Muscle of arm (tissue), 14 donors: ENCODE results near the gene FLOT2. TPM values are rescaled to one million over a fixed set of nuclear protein-coding genes. Genes with fewer than 3 reads are reported as not detected.
"Not testable (repeated sequence)": the region's sequence is repeated elsewhere in the genome, so short reads cannot be mapped to it uniquely, and the experiment has no call there.

Experiments used
- DNase-seq: peaks from one replicate; pipeline ENCODE4 v3.0.0-alpha.2; 2013
- long read RNA-seq, 11 donors: transcript quantifications; one replicate each; lab custom pipeline, GENCODE V29; 2026
- polyA plus RNA-seq, 12 donors: library from polyadenylated mRNA; unstranded; fragments of 120-200 nt; gene quantifications; one replicate each; pipeline ENCODE4 v1.2.1, GENCODE V29; 2013; ENCODE audit not compliant: insufficient read length in 12 of 12

The FLOT2 gene
- polyA plus RNA-seq: 10 to 100 TPM in 11 of 12 donors, not detected in 1; 49.5 to 78.9 (median 63.5) TPM
- long read RNA-seq, donor 1, transcript FLOT2-202 (11 exons, 2,618 nt): major isoform, 9 of 9 reads
- long read RNA-seq, donor 1, partial matches to known transcripts: 0 of 9 reads
- long read RNA-seq, donor 1, other reads (novel, unspliced or antisense): 0 of 9 reads
- long read RNA-seq, donor 2, transcript FLOT2-202 (11 exons, 2,618 nt): major isoform, 22 of 22 reads
- long read RNA-seq, donor 2, partial matches to known transcripts: 0 of 22 reads
- long read RNA-seq, donor 2, other reads (novel, unspliced or antisense): 0 of 22 reads
- long read RNA-seq, donor 3, transcript FLOT2-202 (11 exons, 2,618 nt): major isoform, 10 of 16 reads
- long read RNA-seq, donor 3, partial matches to known transcripts: 5 of 16 reads
- long read RNA-seq, donor 3, other reads (novel, unspliced or antisense): 0 of 16 reads
- long read RNA-seq, donor 4, transcript FLOT2-202 (11 exons, 2,618 nt): major isoform, 9 of 11 reads
- long read RNA-seq, donor 4, partial matches to known transcripts: 0 of 11 reads
- long read RNA-seq, donor 4, other reads (novel, unspliced or antisense): 0 of 11 reads
- long read RNA-seq, donor 5, transcript FLOT2-202 (11 exons, 2,618 nt): major isoform, 39 of 40 reads
- long read RNA-seq, donor 5, partial matches to known transcripts: 0 of 40 reads
- long read RNA-seq, donor 5, other reads (novel, unspliced or antisense): 0 of 40 reads
- long read RNA-seq, donor 6, transcript FLOT2-202 (11 exons, 2,618 nt): major isoform, 14 of 14 reads
- long read RNA-seq, donor 6, partial matches to known transcripts: 0 of 14 reads
- long read RNA-seq, donor 6, other reads (novel, unspliced or antisense): 0 of 14 reads
- long read RNA-seq, donor 7, transcript FLOT2-202 (11 exons, 2,618 nt): major isoform, 6 of 6 reads
- long read RNA-seq, donor 7, partial matches to known transcripts: 0 of 6 reads
- long read RNA-seq, donor 7, other reads (novel, unspliced or antisense): 0 of 6 reads
- long read RNA-seq, donor 8, transcript FLOT2-202 (11 exons, 2,618 nt): major isoform, 31 of 41 reads
- long read RNA-seq, donor 8, partial matches to known transcripts: 7 of 41 reads
- long read RNA-seq, donor 8, other reads (novel, unspliced or antisense): 0 of 41 reads
- long read RNA-seq, donor 9, transcript FLOT2-202 (11 exons, 2,618 nt): major isoform, 8 of 21 reads
- long read RNA-seq, donor 9, partial matches to known transcripts: 13 of 21 reads
- long read RNA-seq, donor 9, other reads (novel, unspliced or antisense): 0 of 21 reads
- long read RNA-seq, donor 10, transcript FLOT2-202 (11 exons, 2,618 nt): major isoform, 21 of 22 reads
- long read RNA-seq, donor 10, partial matches to known transcripts: 0 of 22 reads
- long read RNA-seq, donor 10, other reads (novel, unspliced or antisense): 0 of 22 reads
- long read RNA-seq, donor 11, transcript FLOT2-202 (11 exons, 2,618 nt): major isoform, 21 of 24 reads
- long read RNA-seq, donor 11, partial matches to known transcripts: 0 of 24 reads
- long read RNA-seq, donor 11, other reads (novel, unspliced or antisense): 0 of 24 reads

DNA sequence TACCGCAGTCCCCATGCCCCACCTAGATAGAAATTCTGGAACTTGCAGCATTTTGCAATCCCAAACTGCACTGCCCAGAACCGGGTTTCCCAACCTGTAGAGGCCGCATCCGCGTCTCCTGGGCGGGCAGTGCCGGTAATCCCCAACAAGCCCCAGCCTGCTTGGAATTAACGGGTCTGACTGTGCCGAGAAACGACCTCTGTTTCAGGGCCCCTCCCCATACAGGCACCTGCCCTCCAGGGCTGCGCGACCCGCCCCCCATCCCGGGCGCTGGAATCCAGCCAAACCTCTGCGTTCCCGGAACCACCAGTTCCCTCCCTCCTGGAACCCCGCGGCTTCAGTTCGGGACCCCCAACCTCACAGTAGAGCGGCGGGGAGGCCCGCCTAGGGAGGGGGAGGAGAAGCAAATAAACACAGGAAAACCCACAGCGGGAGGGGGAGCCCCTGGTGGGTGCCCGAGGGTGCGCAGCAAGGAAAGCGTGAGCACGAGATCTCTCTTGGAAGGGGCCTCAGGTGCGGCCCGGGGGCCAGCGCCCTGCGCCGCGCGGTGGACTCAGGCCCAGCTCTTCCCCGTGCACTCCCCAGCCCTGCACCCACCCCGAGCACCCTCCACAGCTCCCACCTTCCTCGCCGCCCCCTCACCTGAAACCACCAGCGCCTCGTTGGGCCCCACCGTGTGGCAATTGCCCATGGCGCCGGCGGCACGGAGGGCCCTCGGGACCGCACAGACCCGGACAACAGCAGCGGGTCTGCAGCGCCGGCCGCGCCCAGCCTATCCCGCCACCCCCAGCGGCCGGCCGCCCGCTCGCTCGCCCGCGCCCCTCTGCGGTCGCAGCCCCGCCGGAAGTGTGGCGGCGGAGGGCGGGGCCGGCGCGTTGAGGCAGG is at the start of gene FLOT2:
Gene FLOT2, minus strand, starts transcription at position 850 of the 885 bp plus-strand sequence. Its CDS starts 159 bp downstream, at position 691.
- DNase-seq: peak; percentile 28

GRCh38 chr17:28946239-28946638 is 48.7 kb upstream of the FLOT2 start:
- no peak for DNase-seq

DNA sequence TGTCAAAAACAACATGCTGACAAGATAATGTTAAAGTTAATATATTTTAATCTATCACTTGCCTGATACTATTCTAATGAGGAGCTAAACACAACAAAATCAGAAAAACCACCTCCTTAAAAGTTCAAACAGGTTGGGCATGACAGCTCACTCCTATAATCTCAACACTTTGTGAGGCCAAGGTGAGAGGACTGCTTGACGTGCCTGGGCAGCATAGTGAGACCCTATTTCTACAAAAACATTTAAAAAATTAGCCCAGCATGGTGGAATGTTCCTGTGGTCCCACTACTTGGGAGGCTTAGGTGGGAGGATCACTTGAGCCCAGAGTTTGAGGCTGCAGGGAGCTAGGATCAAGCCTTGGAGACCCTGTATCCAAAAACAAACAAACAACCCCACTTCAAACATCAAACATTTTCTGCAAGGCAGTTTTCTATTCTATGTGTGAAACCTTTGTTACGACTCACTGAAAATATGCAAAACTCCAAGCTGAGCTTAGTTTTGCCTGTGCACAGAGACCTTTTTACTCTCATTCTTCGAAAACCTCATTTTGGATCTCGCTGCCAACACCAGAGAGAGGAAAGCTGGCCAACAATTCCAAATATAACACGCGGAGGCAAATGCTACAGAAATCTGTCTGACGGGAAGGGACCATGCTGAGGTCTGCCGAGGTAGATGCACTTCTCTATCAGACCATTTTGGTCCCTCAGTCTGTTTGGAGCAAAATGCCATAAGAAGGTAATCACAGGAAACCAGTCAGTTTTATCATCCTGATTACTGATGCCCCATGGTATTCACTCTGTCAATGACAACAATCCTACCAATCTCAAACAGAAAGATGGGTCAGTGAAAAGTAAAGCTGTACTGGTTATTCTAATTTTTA is 47.6 kb upstream of the FLOT2 start:
- DNase-seq: no peak

- DNase-seq: no peak
Measured at GRCh38 chr17:28944343-28944742, 46.8 kb upstream of the FLOT2 start.

DNA sequence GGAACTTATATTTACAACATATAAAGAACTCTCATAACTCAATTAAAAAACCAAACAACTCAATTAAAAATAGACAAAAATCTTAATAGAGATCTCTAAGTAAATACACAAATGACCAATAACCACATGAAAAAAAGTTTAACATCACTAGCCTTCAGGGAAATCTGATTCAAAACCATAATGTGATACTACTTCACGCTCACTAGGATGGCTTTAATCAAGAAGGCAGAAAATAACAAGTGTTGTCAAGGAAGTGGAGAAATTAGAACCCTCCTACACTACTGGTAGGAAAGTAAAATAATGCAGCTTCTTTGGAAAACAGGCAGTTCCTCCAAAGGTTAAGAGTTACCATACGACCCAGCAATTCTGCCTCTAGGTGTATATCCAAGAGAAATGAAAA is 45.4 kb upstream of the FLOT2 start:
- DNase-seq: no peak

GRCh38 chr17:28941251-28941650 is 43.7 kb upstream of the FLOT2 start:
- DNase-seq: no peak

GRCh38 chr17:28940675-28941074 is 43.1 kb upstream of the FLOT2 start:
- no peak for DNase-seq

DNA sequence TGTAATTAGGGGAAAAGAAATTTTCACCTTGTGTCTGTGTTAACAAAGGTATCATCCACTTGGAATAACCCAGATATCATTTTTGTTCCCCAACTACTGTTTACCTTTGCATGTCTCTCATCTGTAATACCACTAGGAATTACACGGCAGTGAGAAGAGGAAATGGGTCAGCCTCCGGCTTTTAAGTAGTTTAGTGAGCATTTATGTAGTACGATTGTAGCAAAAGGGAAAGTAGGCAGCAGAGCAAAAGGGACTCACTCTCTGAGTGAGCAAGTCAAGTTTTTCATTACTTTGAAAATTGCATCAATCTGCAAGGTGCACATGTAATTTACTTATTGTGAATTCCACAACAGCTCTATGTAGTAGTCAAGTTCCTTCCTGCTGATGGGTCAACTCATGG is 42.6 kb upstream of the FLOT2 start:
- no peak for DNase-seq

DNA sequence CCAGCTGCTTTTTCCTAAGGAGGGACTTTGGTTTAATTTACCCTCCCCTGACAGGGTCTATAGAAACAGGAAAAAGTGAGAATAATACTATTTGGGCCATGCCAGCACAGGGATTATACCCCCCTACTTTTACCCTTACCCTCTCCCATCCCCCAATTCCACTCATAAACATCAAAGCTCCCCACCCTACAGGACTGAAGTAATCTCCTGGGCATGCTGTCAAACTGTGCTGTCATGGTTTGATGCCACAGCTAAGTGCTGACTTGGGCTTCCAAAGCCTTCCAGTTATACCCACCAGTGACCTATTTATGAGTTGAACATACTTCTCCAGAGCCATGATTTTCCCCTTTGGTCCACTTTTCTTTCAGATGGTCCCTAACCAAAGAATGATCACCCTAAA is 41.0 kb upstream of the FLOT2 start:
- no peak for DNase-seq

DNA sequence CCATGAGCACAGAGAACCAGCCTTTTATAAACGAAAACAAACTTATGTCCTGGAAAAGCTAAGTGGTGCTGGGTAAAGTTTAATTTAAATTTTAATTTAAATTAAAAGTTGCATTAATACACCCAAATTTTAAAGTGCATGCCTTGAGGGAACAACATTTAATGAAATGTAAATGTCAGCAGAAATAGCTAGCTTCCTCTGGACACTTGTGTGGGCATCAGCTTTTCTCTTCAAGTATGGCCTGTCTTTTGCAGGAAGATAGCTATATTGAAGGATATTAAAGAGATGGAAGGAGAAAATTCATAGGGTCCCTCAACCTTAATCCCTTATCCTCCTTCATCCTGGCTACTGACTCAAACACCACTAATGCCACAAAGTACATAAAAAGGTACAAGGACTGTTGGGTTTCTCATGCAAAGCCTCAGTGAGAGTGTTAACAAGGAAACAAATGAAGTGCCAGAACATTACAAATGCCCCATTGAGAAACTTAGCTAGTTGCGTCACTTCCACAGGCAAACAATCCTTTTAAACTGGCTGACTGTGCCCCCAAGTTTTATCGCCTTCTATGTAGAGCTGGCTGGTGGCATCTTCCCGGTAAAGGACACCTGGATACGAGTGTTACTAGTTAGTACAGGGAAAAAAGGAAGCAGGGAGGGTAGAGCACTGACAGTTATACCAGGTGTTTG is 39.7 kb upstream of the FLOT2 start:
- DNase-seq: no peak

DNA sequence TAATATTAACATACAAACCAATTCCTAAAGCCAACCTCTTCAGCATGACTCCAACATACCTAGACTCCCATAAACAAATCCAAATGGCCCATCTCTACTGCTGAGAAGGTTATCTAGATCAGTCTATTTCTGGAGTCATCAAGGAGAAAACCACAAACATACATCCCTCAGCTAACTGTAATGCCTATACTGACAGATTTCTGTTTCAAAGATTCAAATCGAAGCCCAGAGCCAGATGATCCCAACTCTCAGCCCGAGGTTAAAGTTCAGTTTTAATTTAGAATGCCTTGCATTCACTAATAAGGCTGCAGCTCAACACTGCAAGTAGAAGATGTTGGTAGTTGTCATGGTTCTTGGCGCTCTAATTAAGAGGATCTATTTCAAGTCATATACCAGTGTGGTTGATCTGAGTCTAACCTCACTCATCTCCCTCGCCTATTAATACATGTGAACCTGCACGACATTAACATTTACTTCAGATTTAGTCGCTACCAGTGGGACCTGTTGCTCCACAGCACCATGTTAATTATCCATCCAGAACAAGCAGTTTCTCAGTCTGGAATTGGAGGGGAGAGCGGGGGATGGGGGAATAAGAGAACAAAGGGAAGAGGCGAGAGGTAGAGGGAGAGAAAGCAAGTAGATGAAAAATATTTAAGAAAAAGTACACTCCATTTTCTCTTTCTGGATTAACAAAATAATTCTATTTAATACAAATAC is 38.4 kb upstream of the FLOT2 start:
- DNase-seq: no peak

- not testable (repeated sequence) for DNase-seq
Measured at GRCh38 chr17:28934508-28934907, 37.0 kb upstream of the FLOT2 start.

GRCh38 chr17:28929787-28930186 is 32.3 kb upstream of the FLOT2 start:
- no peak for DNase-seq

DNA sequence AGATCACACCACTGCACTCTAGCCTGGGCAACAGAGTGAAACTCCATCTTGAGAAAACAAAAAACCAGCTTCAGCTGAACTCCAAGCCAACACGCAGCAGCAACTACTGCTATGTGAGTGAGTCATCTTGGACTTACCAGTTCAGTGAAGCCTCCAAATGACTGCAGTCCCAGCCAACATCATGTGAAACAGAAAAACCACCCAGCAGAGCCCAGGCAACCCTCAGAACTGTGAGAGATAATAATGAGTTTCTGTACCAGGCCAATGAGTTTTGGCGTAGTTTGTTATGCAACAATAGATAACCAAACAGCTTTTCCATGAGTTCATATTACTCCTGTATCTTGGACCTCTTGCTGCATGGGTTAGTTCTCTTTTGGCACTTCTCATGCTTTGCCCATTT is 30.5 kb upstream of the FLOT2 start:
- no peak for DNase-seq

- DNase-seq: no peak
Measured at GRCh38 chr17:28926786-28927185, 29.3 kb upstream of the FLOT2 start.

GRCh38 chr17:28926366-28926765 is 28.8 kb upstream of the FLOT2 start:
- no peak for DNase-seq

- no peak for DNase-seq
Measured at GRCh38 chr17:28925912-28926365, 28.4 kb upstream of the FLOT2 start.

DNA sequence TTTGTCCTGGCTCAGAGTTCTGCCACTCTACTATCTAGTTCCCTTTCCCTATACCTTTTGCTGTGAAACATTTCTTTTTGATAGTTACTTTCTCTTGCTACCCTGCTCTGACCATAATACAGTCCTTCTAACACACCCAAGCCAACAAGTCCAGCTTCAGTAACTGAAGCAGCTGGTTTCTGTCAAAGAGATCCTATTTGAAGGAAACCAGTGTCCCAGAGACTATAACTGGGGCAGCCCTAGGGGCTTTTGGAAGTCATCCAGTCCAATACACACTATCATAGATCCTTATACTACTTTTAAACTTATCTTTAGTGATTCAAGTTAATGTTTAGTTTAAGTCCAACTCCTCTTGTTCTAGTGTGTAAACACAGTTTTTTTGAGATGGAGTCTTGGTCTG is 22.7 kb upstream of the FLOT2 start:
- DNase-seq: no peak
